T-cell (primary cell): Measurements from ENCODE around the gene ZNF318. TPM values are rescaled to one million over a fixed set of nuclear protein-coding genes. Genes with fewer than 3 reads are reported as not detected.

ENCODE experiments used
- ATAC-seq, 4 experiments: fragments of 200-7000 bp in 3 of 4; fragments of 150-1000 bp in 1 of 4; cut with Tn5 transposase; replicated peaks in 1 of 4; 1 replicate in 3 of 4; 2 replicates in 1 of 4; pipeline ENCODE4 v1.10.0; 2021; ENCODE audit warnings: moderate library complexity in 3 of 4, mild to moderate bottlenecking in 2 of 4, moderate number of reproducible peaks in 1 of 4
- CTCF ChIA-PET, 2 donors: fragments of 300-600 bp; sonication (Branson Sonifier 250); formaldehyde crosslinking; loops; one replicate each; lab custom pipeline; 2022; ENCODE audit warnings: antibody characterized with exemption in 2 of 2; lab: Charles Lee
- POLR2A ChIA-PET, 2 donors: fragments of 300-600 bp; sonication (Branson Sonifier 250); formaldehyde crosslinking; loops; one replicate each; lab custom pipeline; 2022; ENCODE audit warnings: antibody characterized with exemption in 2 of 2; lab: Charles Lee
- DNase-seq, 35 experiments: peaks; one replicate each; pipeline versions ENCODE4 v3.0.0 to v3.0.0-alpha.2; 2013 to 2023
- H3K27ac ChIP-seq: one replicate; pipeline ENCODE4 v1.5.1; 2013; ENCODE audit warnings: low read length
- H3K27me3 ChIP-seq, 2 experiments: replicated peaks in 1 of 2; 1 replicate in 1 of 2; 2 replicates in 1 of 2; pipeline versions ENCODE4 v1.6.1 to v1.7.0; 2013; ENCODE audit warnings: low read length in 1 of 2, mixed read lengths in 1 of 2; ENCODE audit not compliant: control insufficient read depth in 2 of 2, insufficient read depth in 2 of 2; ENCODE audit errors: extremely low read depth in 1 of 2
- H3K36me3 ChIP-seq, 2 donors: 1 replicate in 1 of 2; 2 replicates in 1 of 2; pipeline versions ENCODE4 v1.6.1 to v1.7.0; 2013; ENCODE audit warnings: low read length in 1 of 2; ENCODE audit not compliant: control insufficient read depth in 2 of 2, insufficient read depth in 1 of 2; ENCODE audit errors: extremely low read depth in 1 of 2
- H3K4me1 ChIP-seq, 2 experiments: 1 replicate in 1 of 2; 2 replicates in 1 of 2; pipeline versions ENCODE4 v1.6.1 to v1.7.0; 2013; ENCODE audit warnings: low read length in 2 of 2, mixed read lengths in 1 of 2; ENCODE audit not compliant: insufficient read depth in 2 of 2, control insufficient read depth in 1 of 2; ENCODE audit errors: extremely low read depth in 1 of 2
- H3K4me3 ChIP-seq, 2 donors: 1 replicate in 1 of 2; 2 replicates in 1 of 2; pipeline versions ENCODE4 v1.5.1 to v1.7.0; 2013; ENCODE audit warnings: mild to moderate bottlenecking in 2 of 2, low read length in 1 of 2, moderate library complexity in 1 of 2; ENCODE audit not compliant: control insufficient read depth in 1 of 2; ENCODE audit errors: extremely low read depth in 1 of 2
- H3K9me3 ChIP-seq: 2 replicates; pipeline ENCODE4 v1.7.0; 2013
- H3K27ac Mint-ChIP-seq, 2 donors: one replicate each; pipeline ENCODE4 v1.8.0; 2020 to 2021; ENCODE audit warnings: mild to moderate bottlenecking in 2 of 2, mixed read lengths in 2 of 2
- H3K27me3 Mint-ChIP-seq, 2 donors: one replicate each; pipeline ENCODE4 v1.8.0; 2021 to 2022; ENCODE audit warnings: mixed read lengths in 2 of 2
- H3K36me3 Mint-ChIP-seq: one replicate; pipeline ENCODE4 v1.8.0; 2021; ENCODE audit warnings: mixed read lengths
- H3K4me1 Mint-ChIP-seq, 3 donors: one replicate each; pipeline ENCODE4 v1.8.0; 2020 to 2022; ENCODE audit warnings: mixed read lengths in 3 of 3, mild to moderate bottlenecking in 1 of 3
- H3K4me3 Mint-ChIP-seq, 3 donors: one replicate each; pipeline ENCODE4 v1.8.0; 2020 to 2022; ENCODE audit warnings: mild to moderate bottlenecking in 3 of 3, mixed read lengths in 3 of 3, moderate library complexity in 3 of 3
- H3K9me3 Mint-ChIP-seq, 3 donors: one replicate each; pipeline ENCODE4 v1.8.0; 2020 to 2022; ENCODE audit warnings: mixed read lengths in 3 of 3
- WGBS: methylation state at CpG from one replicate; pipeline ENCODE4 v1.1.5; 2013; ENCODE audit warnings: missing lambda C conversion rate; ENCODE audit not compliant: insufficient coverage; 5-methylcytosine and 5-hydroxymethylcytosine counted together
- total RNA-seq, 35 experiments: library from RNA in 6 of 35; stranded (reverse) in 6 of 35; fragments of 120-200 nt in 1 of 35; gene quantifications; one replicate each; pipeline versions ENCODE4 v1.2.1 to v1.2.4 and lab custom pipeline; 2013 to 2026

Gene ZNF318
- total RNA-seq, 5 donors from 2014 or later (not counting 1 experiment from before 2014, with no cell fraction given): 24.3 to 33.5 (median 26.2) TPM

- H3K4me3 Mint-ChIP-seq: no peak overlapping the region
These were observed 40.9 kb downstream of the ZNF318 start for GRCh38 chr6:43328528-43328927.

GRCh38 chr6:43325876-43326275, 43.6 kb downstream of the ZNF318 start:
- no peaks in the 10 kb centered on the region for H3K9me3 ChIP-seq
- ChIA-PET POLR2A (no interaction called here), CTCF (interaction anchor here in 1 of 2 donors (0.6 kb wide), 1 partner anchor 209 kb away, joined by 4 read pairs; no protein-coding TSS in a partner anchor)
- no peaks in the 10 kb centered on the region for H3K4me1 ChIP-seq
- Mint-ChIP-seq H3K27me3 (no peaks in the 10 kb centered on the region), H3K4me3 (no peak overlapping the region), H3K36me3 (peaks cover 29% of the 10 kb centered on the region), H3K4me1 (peaks cover under 1 to 2% (median under 1%) of the 10 kb centered on the region in 3 donors), H3K9me3 (no peaks in the 10 kb centered on the region), H3K27ac (no peak overlapping the region)
- no peaks in the 10 kb centered on the region for H3K36me3 ChIP-seq
- DNase-seq: no peak
- no peak for ATAC-seq
- WGBS: no CpG with 5 or more reads among the region's 1 CpG
- H3K27ac ChIP-seq: no peak overlapping the region
- no peaks in the 10 kb centered on the region for H3K27me3 ChIP-seq
- H3K4me3 ChIP-seq: no peak overlapping the region

More at GRCh38 chr6:43328528-43328927, 40.9 kb downstream of the ZNF318 start:
- Mint-ChIP-seq H3K36me3 (peaks cover 23% of the 10 kb centered on the region), H3K27me3 (no peaks in the 10 kb centered on the region), H3K27ac (no peak overlapping the region), H3K9me3 (no peaks in the 10 kb centered on the region), H3K4me1 (peaks cover 15 to 16% (median 15%) of the 10 kb centered on the region in 3 donors)
- no CpG with 5 or more reads among the region's 1 CpG for WGBS
- POLR2A ChIA-PET: no interaction called here
- H3K4me1 ChIP-seq: peaks cover 4 to 5% of the 10 kb centered on the region in 2 experiments
- H3K4me3 ChIP-seq: no peak overlapping the region
- ATAC-seq: no peak
- no peaks in the 10 kb centered on the region for H3K36me3 ChIP-seq
- CTCF ChIA-PET: no interaction called here
- no peak for DNase-seq
- H3K27me3 ChIP-seq: no peaks in the 10 kb centered on the region
- H3K27ac ChIP-seq: no peak overlapping the region
- no peaks in the 10 kb centered on the region for H3K9me3 ChIP-seq

GRCh38 chr6:43318011-43318410, 51.4 kb downstream of the ZNF318 start:
- H3K36me3 ChIP-seq: no peaks in the 10 kb centered on the region
- no peak overlapping the region for H3K4me3 ChIP-seq
- WGBS: no CpG with 5 or more reads among the region's 2 CpGs
- H3K4me3 Mint-ChIP-seq: no peak overlapping the region
- H3K27me3 Mint-ChIP-seq: no peaks in the 10 kb centered on the region
- peaks cover 12% of the 10 kb centered on the region for H3K36me3 Mint-ChIP-seq
- no peaks in the 10 kb centered on the region for H3K9me3 ChIP-seq
- no peaks in the 10 kb centered on the region for H3K9me3 Mint-ChIP-seq
- H3K27ac ChIP-seq: no peak overlapping the region
- peaks cover 0 to 2% (median 0%) of the 10 kb centered on the region in 3 donors for H3K4me1 Mint-ChIP-seq
- POLR2A ChIA-PET: no interaction called here
- DNase-seq: no peak
- CTCF ChIA-PET: no interaction called here
- H3K27me3 ChIP-seq: no peaks in the 10 kb centered on the region
- ATAC-seq: no peak
- H3K4me1 ChIP-seq: no peaks in the 10 kb centered on the region
- no peak overlapping the region for H3K27ac Mint-ChIP-seq

- Histone ChIP-seq H3K4me3 (no peak overlapping the region), H3K4me1 (peaks cover 0 to 8% of the 10 kb centered on the region in 2 experiments), H3K36me3 (no peaks in the 10 kb centered on the region), H3K27ac (no peak overlapping the region), H3K9me3 (no peaks in the 10 kb centered on the region), H3K27me3 (peaks cover 0 to 5% of the 10 kb centered on the region in 2 experiments)
- Mint-ChIP-seq H3K4me1 (peaks cover 6 to 10% (median 7%) of the 10 kb centered on the region in 3 donors), H3K36me3 (peaks cover 9% of the 10 kb centered on the region), H3K9me3 (no peaks in the 10 kb centered on the region), H3K27me3 (peaks cover 0 to 2% of the 10 kb centered on the region in 2 donors), H3K4me3 (no peak overlapping the region), H3K27ac (no peak overlapping the region)
- no peak for ATAC-seq
- no peak for DNase-seq
- ChIA-PET CTCF (no interaction called here), POLR2A (no interaction called here)
- WGBS: no CpG with 5 or more reads among the region's 1 CpG
These were observed 55.6 kb downstream of the ZNF318 start for GRCh38 chr6:43313813-43314212.

GRCh38 chr6:43311666-43312065, 57.8 kb downstream of the ZNF318 start:
- Mint-ChIP-seq H3K4me3 (no peak overlapping the region), H3K9me3 (no peaks in the 10 kb centered on the region), H3K27me3 (peaks cover 0 to 2% of the 10 kb centered on the region in 2 donors), H3K27ac (no peak overlapping the region), H3K4me1 (peaks cover 10 to 18% (median 13%) of the 10 kb centered on the region in 3 donors), H3K36me3 (peaks cover 2% of the 10 kb centered on the region)
- POLR2A ChIA-PET: interaction anchor here in 1 of 2 donors (0.9 kb wide), 1 partner anchor 47 kb away, joined by 3 read pairs; no protein-coding TSS in a partner anchor
- CTCF ChIA-PET: interaction anchor here in 1 of 2 donors (0.6 kb wide), 1 partner anchor 75 kb away, joined by 4 read pairs; no protein-coding TSS in a partner anchor
- Histone ChIP-seq H3K9me3 (no peaks in the 10 kb centered on the region), H3K4me1 (peaks cover 0 to 17% of the 10 kb centered on the region in 2 experiments), H3K36me3 (no peaks in the 10 kb centered on the region), H3K27me3 (peaks cover 0 to 18% of the 10 kb centered on the region in 2 experiments), H3K27ac (no peak overlapping the region), H3K4me3 (no peak overlapping the region)
- 77% methylated on average over 2 of the region's 3 CpGs for WGBS
- ATAC-seq: no peak
- no peak for DNase-seq

GRCh38 chr6:43310624-43311023, 58.8 kb downstream of the ZNF318 start:
- H3K27ac ChIP-seq: no peak overlapping the region
- H3K36me3 ChIP-seq: no peaks in the 10 kb centered on the region
- Mint-ChIP-seq H3K4me1 (peaks cover 10 to 18% (median 13%) of the 10 kb centered on the region in 3 donors), H3K27me3 (peaks cover 0 to 2% of the 10 kb centered on the region in 2 donors), H3K36me3 (no peaks in the 10 kb centered on the region), H3K4me3 (no peak overlapping the region), H3K9me3 (no peaks in the 10 kb centered on the region), H3K27ac (no peak overlapping the region)
- ChIA-PET POLR2A (no interaction called here), CTCF (no interaction called here)
- no peak overlapping the region for H3K4me3 ChIP-seq
- ATAC-seq (no peak), DNase-seq (no peak)
- H3K9me3 ChIP-seq: no peaks in the 10 kb centered on the region
- peaks cover 0 to 18% of the 10 kb centered on the region in 2 experiments for H3K27me3 ChIP-seq
- H3K4me1 ChIP-seq: peaks cover 0 to 17% of the 10 kb centered on the region in 2 experiments
